Neural progenitor cell (in vitro differentiated cells): ENCODE results near the gene COL8A2. TPM values are rescaled to one million over a fixed set of nuclear protein-coding genes. Genes with fewer than 3 reads are reported as not detected.

ENCODE experiments used
- DNase-seq: peaks from one replicate; pipeline ENCODE4 v3.0.0-alpha.2; 2016; ENCODE audit warnings: low spot score
- H2AFZ ChIP-seq: fragments of 200-600 bp; sonication (generic); replicated peaks from 2 replicates; pipeline ENCODE4 v1.6.1; 2016; ENCODE audit warnings: antibody characterized with exemption
- H3F3A ChIP-seq: fragments of 200-600 bp; sonication (generic); 2 replicates; pipeline ENCODE4 v1.6.1; 2016; ENCODE audit warnings: antibody characterized with exemption, low read depth
- H3K27ac ChIP-seq: fragments of 200-600 bp; sonication (generic); 2 replicates; pipeline ENCODE4 v1.5.1; 2016; ENCODE audit warnings: mild to moderate bottlenecking
- H3K27me3 ChIP-seq: fragments of 200-600 bp; sonication (generic); 2 replicates; pipeline ENCODE4 v1.6.1; 2016; ENCODE audit warnings: mild to moderate bottlenecking, moderate library complexity
- H3K36me3 ChIP-seq: fragments of 200-600 bp; sonication (generic); 2 replicates; pipeline ENCODE4 v1.5.1; 2016
- H3K4me1 ChIP-seq: fragments of 200-600 bp; sonication (generic); 2 replicates; pipeline ENCODE4 v1.6.1; 2016; ENCODE audit warnings: mixed run types
- H3K4me2 ChIP-seq: fragments of 200-600 bp; sonication (generic); 2 replicates; pipeline ENCODE4 v1.6.1; 2016
- H3K4me3 ChIP-seq: fragments of 200-600 bp; sonication (generic); 2 replicates; pipeline ENCODE4 v1.5.1; 2016
- H3K79me2 ChIP-seq: fragments of 200-600 bp; sonication (generic); 2 replicates; pipeline ENCODE4 v1.6.1; 2016; ENCODE audit warnings: low read depth
- H3K9ac ChIP-seq: fragments of 200-600 bp; sonication (generic); 2 replicates; pipeline ENCODE4 v1.6.1; 2016
- H3K9me3 ChIP-seq: fragments of 200-600 bp; sonication (generic); 2 replicates; pipeline ENCODE4 v1.5.1; 2016; ENCODE audit warnings: low read depth
- H4K20me1 ChIP-seq: fragments of 200-600 bp; sonication (generic); 2 replicates; pipeline ENCODE4 v1.6.1; 2016; ENCODE audit warnings: low read depth
- H3K27ac Mint-ChIP-seq: 3 replicates; pipeline ENCODE4 v1.8.0; 2021; ENCODE audit warnings: mixed read lengths
- H3K27me3 Mint-ChIP-seq: 2 replicates; pipeline ENCODE4 v1.8.0; 2022; ENCODE audit warnings: low read depth, mild to moderate bottlenecking, inconsistent platforms, moderate library complexity, mixed read lengths; ENCODE audit not compliant: insufficient read depth
- H3K36me3 Mint-ChIP-seq: 3 replicates; pipeline ENCODE4 v1.8.0; 2021; ENCODE audit warnings: mixed read lengths
- H3K4me1 Mint-ChIP-seq: 3 replicates; pipeline ENCODE4 v1.8.0; 2021; ENCODE audit warnings: mixed read lengths
- H3K4me3 Mint-ChIP-seq: 3 replicates; pipeline ENCODE4 v1.8.0; 2021; ENCODE audit warnings: mild to moderate bottlenecking, moderate library complexity, mixed read lengths
- H3K9me3 Mint-ChIP-seq: 3 replicates; pipeline ENCODE4 v1.8.0; 2020; ENCODE audit warnings: mixed read lengths
- EZH2 ChIP-seq: fragments of 200-600 bp; sonication (generic); IDR thresholded peaks from 2 replicates; pipeline ENCODE4 v1.6.1; 2017; ENCODE audit warnings: antibody characterized with exemption, mild to moderate bottlenecking, moderate library complexity
- EZH2phosphoT487 ChIP-seq: fragments of 200-600 bp; sonication (generic); IDR thresholded peaks from 2 replicates; pipeline ENCODE4 v1.6.1; 2017; ENCODE audit warnings: antibody characterized with exemption
- total RNA-seq: library from RNA; depleted of rRNA; stranded (reverse); fragments of >200 nt; gene quantifications from 2 replicates; pipeline ENCODE4 v1.2.3, GENCODE V29; 2015; ENCODE audit warnings: low replicate concordance
- TF ChIP-seq, protein P1 (sequence below): fragments of 200-600 bp; sonication (generic); IDR thresholded peaks from 2 replicates; pipeline ENCODE4 v1.5.1; 2017; ENCODE audit warnings: antibody characterized with exemption, mild to moderate bottlenecking

The COL8A2 gene
- total RNA-seq, 1 donor from 2014 or later: not detected

DNA sequence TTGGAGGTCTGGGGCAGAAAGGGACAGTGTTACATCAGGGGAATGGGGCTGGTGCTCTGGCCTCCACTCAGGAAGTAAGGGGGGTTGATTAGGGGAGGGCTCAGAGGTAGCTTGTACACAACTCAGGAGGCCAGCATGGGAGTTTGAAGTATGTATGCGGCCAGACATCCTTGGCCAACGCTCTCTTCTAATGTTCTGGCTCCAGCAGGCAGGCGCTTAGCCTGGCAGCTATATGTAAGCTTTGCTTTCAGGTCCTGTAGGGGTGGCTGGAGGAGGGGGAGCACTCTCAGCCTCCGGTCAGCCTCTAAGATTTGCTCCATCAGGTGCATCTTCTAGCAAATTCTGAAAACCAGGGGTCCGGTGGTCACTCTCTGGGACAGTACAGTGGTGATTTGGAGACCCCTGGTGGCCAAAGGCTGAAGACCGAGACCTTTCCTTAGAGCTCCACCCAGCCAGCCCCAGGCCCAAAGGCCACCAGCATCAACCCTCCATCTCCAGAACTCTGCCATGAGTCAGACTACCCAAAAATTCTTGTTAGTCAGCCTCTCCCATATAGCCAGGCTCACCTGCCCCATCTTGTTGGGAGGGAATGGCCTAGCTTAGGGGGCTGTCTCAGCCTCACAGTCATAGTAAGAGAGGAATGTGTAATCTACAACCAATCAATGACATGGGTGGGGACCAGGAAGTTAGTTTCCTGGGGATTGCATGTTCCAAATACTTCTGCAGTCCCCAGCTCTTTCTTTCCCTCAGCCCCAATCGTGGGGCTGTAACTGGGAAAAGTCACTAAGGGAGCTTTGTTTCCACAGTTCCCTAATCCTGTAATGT lies 9.7 kb upstream of the COL8A2 start:
- no peak overlapping the region for H3K4me2 ChIP-seq
- no peak overlapping the region for H3K4me3 Mint-ChIP-seq
- H3K27ac ChIP-seq: no peak overlapping the region

DNA sequence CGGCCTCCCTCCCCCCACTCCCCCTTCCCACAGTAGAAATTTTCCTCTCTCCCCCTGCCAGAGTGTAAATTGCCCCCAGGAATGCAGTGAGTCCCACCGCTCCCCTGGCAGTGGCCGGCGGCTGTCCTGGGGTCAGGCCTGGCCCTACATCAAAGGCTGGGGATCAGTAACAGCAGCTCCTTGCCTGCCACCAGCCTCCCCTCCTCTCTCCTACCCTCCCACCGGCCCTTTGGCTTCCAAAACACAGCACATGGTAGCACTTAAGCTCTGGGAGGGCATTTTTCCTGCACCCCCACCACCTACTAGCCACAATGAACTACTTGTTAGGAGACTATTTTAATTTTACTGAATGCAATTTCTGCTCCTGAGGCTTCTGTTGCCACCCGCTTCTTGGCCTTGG lies 9.0 kb upstream of the COL8A2 start:
- H3K9ac ChIP-seq: no peak overlapping the region
- no peak overlapping the region for H3K4me2 ChIP-seq
- no peak overlapping the region for H3K4me3 ChIP-seq
- no peaks in the 10 kb centered on the region for H4K20me1 ChIP-seq
- no peak for TF ChIP-seq EZH2
- TF ChIP-seq, protein P1, sequence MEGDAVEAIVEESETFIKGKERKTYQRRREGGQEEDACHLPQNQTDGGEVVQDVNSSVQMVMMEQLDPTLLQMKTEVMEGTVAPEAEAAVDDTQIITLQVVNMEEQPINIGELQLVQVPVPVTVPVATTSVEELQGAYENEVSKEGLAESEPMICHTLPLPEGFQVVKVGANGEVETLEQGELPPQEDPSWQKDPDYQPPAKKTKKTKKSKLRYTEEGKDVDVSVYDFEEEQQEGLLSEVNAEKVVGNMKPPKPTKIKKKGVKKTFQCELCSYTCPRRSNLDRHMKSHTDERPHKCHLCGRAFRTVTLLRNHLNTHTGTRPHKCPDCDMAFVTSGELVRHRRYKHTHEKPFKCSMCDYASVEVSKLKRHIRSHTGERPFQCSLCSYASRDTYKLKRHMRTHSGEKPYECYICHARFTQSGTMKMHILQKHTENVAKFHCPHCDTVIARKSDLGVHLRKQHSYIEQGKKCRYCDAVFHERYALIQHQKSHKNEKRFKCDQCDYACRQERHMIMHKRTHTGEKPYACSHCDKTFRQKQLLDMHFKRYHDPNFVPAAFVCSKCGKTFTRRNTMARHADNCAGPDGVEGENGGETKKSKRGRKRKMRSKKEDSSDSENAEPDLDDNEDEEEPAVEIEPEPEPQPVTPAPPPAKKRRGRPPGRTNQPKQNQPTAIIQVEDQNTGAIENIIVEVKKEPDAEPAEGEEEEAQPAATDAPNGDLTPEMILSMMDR: no peak
- TF ChIP-seq EZH2phosphoT487: no peak
- peaks cover 4% of the 10 kb centered on the region for H3K36me3 Mint-ChIP-seq
- no peaks in the 10 kb centered on the region for H3K36me3 ChIP-seq
- H2AFZ ChIP-seq: no peak overlapping the region
- no peak overlapping the region for H3K27ac ChIP-seq
- no peaks in the 10 kb centered on the region for H3K79me2 ChIP-seq
- DNase-seq: no peak
- H3K27me3 Mint-ChIP-seq: peaks cover 2% of the 10 kb centered on the region
- peak overlapping the region; percentile 32 for H3K27ac Mint-ChIP-seq
- H3K27me3 ChIP-seq: no peaks in the 10 kb centered on the region
- H3K9me3 ChIP-seq: no peaks in the 10 kb centered on the region
- no peaks in the 10 kb centered on the region for H3K4me1 ChIP-seq
- H3K4me1 Mint-ChIP-seq: peaks cover 7% of the 10 kb centered on the region
- H3K4me3 Mint-ChIP-seq: no peak overlapping the region
- no peaks in the 10 kb centered on the region for H3K9me3 Mint-ChIP-seq
- no peaks in the 10 kb centered on the region for H3F3A ChIP-seq

More for the DNA sequence above, 9.7 kb upstream of the COL8A2 start:
- Histone ChIP-seq H3K4me3 (no peak overlapping the region), H4K20me1 (no peaks in the 10 kb centered on the region), H3K4me1 (no peaks in the 10 kb centered on the region), H3F3A (no peaks in the 10 kb centered on the region), H2AFZ (no peak overlapping the region), H3K36me3 (no peaks in the 10 kb centered on the region), H3K79me2 (no peaks in the 10 kb centered on the region), H3K9me3 (no peaks in the 10 kb centered on the region), H3K27me3 (no peaks in the 10 kb centered on the region), H3K9ac (no peak overlapping the region)
- DNase-seq: peak; percentile 84
- Mint-ChIP-seq H3K36me3 (peaks cover 4% of the 10 kb centered on the region), H3K27me3 (no peaks in the 10 kb centered on the region), H3K4me1 (peaks cover 7% of the 10 kb centered on the region), H3K9me3 (no peaks in the 10 kb centered on the region), H3K27ac (peak overlapping the region; percentile 32)
- TF ChIP-seq, protein P1: peak; percentile 90
- no peak for TF ChIP-seq EZH2phosphoT487

DNA sequence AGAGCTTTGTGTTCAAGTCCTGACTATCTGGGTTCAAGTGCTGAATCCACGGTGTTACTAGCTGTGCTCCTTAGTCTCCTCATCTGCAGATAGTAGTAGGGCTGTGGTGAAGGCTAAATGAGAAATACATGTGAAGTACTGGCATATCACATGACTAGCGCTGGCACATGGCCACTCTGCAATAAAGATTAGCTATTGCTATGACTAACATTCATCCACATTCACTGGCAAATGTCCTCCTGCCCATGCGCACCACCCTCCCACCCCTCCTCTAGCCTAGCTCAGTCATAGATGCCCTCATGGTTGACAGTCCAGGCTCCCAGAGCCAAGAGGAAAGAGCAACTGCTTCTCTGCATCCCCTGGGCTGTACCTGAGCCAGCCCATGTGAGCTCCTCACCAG lies 8.5 kb upstream of the COL8A2 start:
- H3K27me3 Mint-ChIP-seq: peaks cover 4% of the 10 kb centered on the region
- Histone ChIP-seq H3K4me1 (no peaks in the 10 kb centered on the region), H3K36me3 (no peaks in the 10 kb centered on the region), H3K9ac (no peak overlapping the region), H3K4me2 (no peak overlapping the region), H3F3A (no peaks in the 10 kb centered on the region), H4K20me1 (no peaks in the 10 kb centered on the region), H3K79me2 (no peaks in the 10 kb centered on the region), H3K4me3 (no peak overlapping the region), H2AFZ (no peak overlapping the region), H3K27ac (no peak overlapping the region), H3K9me3 (no peaks in the 10 kb centered on the region), H3K27me3 (no peaks in the 10 kb centered on the region)
- DNase-seq: no peak
- H3K36me3 Mint-ChIP-seq: peaks cover 4% of the 10 kb centered on the region
- no peak overlapping the region for H3K4me3 Mint-ChIP-seq
- H3K27ac Mint-ChIP-seq: no peak overlapping the region
- H3K9me3 Mint-ChIP-seq: no peaks in the 10 kb centered on the region
- no peak for TF ChIP-seq EZH2
- peaks cover 7% of the 10 kb centered on the region for H3K4me1 Mint-ChIP-seq

DNA sequence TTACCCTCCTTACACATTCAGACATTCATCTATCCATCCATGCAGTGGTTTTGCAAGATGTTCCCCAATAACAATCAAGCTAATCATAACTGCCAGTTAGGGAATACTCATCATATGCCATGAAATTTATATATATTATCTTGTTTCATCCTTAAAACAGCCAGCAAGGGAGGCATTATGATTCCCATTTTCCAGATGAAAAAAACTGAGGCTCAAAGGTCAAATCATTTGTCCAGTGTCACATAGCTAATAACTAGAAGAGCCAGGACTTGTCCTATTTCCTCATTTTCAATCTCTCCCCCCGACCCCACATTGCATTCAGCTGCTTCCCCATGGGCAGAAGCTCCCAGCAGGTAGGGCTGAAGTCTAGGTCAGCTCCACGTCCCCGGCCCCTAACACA lies 7.0 kb upstream of the COL8A2 start:
- TF ChIP-seq, protein P1: no peak
- no peak for TF ChIP-seq EZH2
- no peak for TF ChIP-seq EZH2phosphoT487
- no peak overlapping the region for H2AFZ ChIP-seq

More for the DNA sequence above, 7.0 kb upstream of the COL8A2 start:
- Histone ChIP-seq H3K79me2 (no peaks in the 10 kb centered on the region), H3K9me3 (no peaks in the 10 kb centered on the region), H3K9ac (no peak overlapping the region), H4K20me1 (no peaks in the 10 kb centered on the region), H3K36me3 (no peaks in the 10 kb centered on the region), H3K4me3 (no peak overlapping the region), H3K4me1 (no peaks in the 10 kb centered on the region), H3F3A (no peaks in the 10 kb centered on the region), H3K4me2 (no peak overlapping the region), H3K27me3 (no peaks in the 10 kb centered on the region), H3K27ac (no peak overlapping the region)
- H3K27ac Mint-ChIP-seq: no peak overlapping the region
- no peak for DNase-seq
- no peaks in the 10 kb centered on the region for H3K9me3 Mint-ChIP-seq
- H3K4me3 Mint-ChIP-seq: no peak overlapping the region
- H3K27me3 Mint-ChIP-seq: peaks cover 4% of the 10 kb centered on the region
- peaks cover 7% of the 10 kb centered on the region for H3K4me1 Mint-ChIP-seq
- H3K36me3 Mint-ChIP-seq: no peaks in the 10 kb centered on the region
